GM11168 (cell line): ENCODE results near the gene FCF1.
"Not testable (repeated sequence)": the region's sequence is repeated elsewhere in the genome, so short reads cannot be mapped to it uniquely, and the experiment has no call there.

Source experiments
- in situ Hi-C: fragments of 300-500 bp; cut with MboI; formaldehyde crosslinking; loops from one replicate; pipeline ENCODE4 v1.12.0; 2022; ENCODE audit warnings: low sequenced_read_pairs; ENCODE audit not compliant: unreplicated experiment

The FCF1 gene

DNA sequence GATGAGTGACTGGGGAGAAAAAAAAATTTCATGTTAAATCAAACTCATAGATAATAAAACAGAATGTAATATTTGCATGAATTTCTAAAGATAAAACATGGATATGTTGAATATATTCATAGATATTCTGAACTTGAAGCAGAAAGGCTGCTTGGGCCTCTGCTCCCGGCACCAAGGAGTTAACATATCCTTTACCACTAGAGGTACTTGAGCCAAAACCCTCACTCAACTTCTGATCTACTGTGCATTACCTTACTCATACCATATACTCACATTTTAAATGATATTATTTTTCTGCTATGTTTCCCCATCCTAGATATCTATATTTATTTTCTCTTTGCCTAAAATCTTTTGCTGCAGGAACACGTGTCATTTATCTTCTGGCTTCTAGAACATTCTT, 15.0 kb upstream of the FCF1 start:
- in situ Hi-C loops = no loop called here

DNA sequence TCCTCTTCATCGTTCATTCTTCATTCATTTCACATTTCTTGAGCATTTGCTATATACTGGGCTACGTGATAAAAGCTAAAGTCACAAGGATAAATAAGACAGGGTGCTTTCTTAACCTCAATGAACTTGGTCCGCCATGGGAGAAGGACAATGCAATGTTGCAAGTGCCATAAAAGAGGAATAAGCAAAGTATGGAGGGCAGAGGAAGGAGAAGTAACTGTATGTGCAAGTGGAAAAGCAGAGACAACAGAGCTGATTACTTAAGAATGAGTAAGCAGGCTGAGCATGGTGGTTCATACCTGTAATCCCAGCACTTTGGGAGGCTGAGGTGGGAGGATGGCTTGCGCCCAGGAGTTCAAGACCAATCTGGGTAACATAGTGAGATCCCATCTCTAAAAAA, 14.5 kb upstream of the FCF1 start:
- in situ Hi-C loops = no loop called here

DNA sequence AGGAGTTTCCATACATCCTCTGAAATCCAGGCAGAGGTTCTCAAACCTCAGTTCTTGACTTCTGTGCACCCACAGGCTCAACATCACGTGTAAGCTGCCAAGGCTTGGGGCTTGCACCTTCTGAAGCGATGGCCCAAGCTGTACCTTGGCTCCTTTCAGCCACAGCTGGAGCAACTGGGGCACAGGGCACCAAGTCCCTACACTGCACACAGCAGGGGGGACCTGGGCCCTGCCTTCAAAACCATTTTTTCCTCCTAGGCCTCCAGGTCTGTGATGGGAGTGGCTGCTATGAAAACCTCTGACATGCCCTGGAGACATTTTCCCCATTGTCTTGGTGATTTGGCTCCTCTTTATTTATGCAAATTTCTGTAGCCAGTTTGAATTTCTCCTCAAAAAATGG, 10.7 kb upstream of the FCF1 start:
- in situ Hi-C loops = no loop called here

DNA sequence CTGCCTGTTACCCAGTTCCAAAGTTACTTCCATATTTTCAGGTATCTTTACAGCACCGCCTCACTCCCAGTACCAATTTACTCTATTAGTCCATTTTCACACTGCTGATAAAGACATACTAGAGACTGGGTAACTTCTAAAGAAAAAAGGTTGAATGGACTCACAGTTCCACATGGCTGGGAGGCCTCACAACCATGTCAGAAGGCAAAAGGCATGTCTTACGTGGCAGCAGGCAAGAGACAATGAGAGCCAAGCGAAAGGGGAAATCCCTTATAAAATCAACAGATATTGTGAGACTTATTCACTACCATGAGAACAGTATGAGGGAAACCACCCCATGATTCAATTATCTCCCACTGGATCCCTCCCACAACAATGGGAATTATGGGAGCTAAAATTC, 9.9 kb upstream of the FCF1 start:
- in situ Hi-C loops = no loop called here

DNA sequence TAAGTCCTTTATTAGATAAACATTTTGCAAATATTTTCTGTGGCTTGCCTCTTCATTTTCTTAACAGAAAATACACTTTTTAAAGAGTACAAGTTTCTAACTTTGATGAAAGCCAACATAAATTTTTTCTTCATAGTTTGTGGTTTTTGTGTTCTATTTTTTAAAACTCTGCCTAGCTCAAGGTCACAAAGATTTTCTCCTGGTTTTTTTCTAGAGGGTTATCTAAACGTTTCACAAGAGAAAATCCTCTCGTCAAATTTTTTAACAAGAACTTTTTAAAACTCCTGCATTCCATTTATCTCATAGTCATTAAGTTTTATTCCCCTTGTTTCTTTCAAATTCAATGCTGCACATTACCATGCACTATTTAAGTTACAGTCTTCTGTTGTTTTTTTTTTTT, 8.3 kb upstream of the FCF1 start:
- in situ Hi-C loops = no loop called here

DNA sequence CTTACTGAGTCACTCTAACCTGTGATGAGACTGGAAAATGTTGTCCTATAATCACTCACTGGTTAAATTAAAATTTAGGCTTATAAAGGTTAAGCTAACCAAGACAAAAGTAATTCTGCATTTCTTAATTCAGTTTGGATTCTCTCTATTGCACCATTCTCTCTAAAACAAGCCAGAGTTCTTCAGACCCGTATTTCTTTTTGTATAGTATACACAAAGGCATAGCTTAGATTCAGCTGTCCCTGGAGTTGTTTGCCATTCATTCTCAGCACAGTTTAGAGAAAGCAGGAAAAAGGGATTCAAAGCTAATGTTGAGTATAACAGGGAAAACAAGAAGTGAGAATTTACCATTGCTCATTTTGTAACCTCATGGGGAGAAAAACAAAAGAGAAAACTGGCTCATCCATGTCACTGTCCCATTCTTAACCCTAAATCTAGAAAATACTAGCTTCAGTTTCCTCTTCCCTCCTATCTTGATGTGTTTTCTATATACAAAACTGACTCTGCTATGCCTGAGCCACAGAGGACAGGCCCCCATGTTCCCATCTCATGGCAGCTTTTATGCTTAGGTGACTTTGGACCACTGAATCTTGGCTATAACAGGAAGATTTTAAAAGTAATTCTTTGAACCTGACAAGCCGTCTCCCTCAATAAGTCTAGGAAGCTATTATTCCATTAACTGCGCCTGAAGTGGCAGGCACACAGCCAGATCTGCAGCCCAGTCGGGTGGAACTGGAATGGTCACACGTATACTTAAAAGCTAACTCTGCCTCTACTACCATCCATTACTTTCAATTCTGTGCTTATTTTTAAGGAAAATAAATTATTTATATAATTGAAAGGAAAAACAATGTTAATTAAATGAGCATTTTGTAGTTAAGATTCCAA, 7.1 kb upstream of the FCF1 start:
- in situ Hi-C loops = no loop called here

DNA sequence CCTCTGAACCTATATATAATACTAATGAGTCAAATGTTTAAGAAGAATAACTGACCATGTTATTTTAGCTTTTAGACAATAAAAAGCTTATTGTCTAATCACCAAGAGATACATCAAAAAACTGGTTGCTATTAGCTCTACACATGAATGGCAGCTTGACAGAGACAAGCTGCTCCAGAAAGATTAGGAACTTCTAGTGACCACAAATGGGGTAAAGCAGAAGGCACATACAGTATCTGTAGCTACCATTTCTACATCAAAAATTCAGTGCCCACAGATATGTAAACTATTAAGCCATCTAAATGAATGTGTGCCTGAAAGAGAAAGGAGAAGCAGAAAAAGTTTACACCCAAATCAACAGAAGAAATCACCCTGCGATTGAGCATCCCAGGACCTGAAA, 2.5 kb upstream of the FCF1 start:
- in situ Hi-C loops = no loop called here

DNA sequence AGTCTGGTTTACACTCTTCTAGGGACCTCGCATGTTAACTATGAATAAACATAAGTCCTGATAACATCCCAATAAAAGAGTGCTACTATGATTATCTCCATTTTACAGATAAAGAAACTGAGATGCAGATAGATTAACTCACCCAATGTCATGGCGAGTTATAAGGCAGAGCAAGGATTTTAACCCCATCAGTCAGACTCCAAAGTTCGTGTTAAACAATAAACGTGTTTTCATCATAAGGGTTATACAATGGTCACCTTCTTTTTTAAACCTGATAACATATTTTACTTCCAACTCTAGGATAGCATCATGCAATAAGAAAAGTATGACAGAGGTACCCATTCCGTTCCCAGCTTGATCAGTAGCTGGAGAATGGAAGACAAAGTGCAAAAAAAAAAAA, 1.3 kb upstream of the FCF1 start:
- in situ Hi-C loops = no loop called here

DNA sequence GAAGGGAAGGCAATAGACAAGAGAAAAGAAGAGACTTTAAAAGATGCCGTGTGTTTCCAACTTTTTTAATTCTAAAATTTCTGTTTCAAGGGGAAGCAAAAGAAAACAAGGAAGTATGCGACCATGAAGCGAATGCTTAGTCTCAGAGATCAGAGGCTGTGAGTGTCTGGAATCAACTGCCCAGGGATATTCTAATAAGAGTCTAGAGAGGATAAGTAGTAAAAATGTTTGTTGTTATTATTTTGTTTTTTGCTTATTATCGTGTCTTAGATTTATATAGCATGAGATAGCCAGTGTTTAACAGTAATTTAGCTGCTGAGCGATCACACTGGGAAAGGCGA, 421 bp downstream of the FCF1 start:
- in situ Hi-C loops = no loop called here

DNA sequence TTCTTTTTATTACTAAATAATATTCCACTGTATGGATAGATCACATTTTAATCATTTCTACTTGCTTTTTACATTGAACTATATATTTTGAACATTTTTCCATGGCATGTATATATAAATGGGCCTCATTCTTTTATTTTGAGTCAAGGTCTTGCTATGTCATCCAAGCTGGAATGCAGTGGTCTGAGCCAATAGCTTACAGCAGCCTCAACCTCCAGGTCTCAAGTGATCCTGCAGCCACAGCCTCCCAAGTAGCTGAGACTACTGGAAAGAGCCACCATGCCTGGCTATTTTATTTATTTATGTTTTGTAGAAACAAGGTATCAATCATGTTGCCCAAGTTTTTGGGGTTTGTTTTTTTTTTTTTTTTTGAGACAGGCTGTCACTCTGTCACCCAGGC, 7.6 kb downstream of the FCF1 start:
- in situ Hi-C loops = no loop called here

DNA sequence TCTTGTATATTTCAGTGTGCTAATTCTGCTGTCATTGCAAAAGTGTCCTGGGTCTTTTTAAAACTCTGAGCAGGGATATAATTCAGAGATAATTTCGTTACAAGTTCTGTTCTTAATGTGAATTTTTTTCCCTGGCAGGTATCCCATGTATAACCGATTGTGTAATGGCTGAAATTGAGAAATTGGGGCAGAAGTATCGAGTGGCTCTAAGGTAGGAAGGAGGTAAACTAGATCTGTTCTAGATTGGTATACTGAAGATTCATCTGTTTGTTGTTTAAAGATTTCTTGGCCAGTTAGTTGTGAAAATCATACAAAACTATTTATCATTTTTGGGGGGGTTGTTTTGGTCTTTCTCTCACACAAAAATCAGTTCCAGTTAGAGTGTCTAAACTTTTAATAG, 10.2 kb downstream of the FCF1 start:
- in situ Hi-C loops = no loop called here

DNA sequence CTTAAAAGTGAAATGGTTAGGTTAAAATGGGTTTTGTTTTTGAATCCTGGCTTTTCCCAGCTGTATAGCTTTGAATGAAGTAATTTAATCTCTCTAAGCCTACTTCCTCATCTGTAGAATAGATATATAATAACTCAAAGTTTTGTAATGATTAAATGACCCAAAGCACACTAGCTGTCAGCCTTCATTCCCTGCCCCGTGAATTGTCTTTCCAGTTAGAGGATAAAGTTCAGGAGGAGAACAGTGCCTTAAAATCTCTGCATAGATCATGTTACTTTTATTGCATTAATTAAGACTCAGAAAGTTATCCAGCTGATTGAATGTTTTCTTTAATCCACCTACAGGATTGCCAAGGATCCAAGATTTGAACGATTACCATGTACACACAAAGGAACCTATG, 19.4 kb downstream of the FCF1 start:
- in situ Hi-C loops = no loop called here

DNA sequence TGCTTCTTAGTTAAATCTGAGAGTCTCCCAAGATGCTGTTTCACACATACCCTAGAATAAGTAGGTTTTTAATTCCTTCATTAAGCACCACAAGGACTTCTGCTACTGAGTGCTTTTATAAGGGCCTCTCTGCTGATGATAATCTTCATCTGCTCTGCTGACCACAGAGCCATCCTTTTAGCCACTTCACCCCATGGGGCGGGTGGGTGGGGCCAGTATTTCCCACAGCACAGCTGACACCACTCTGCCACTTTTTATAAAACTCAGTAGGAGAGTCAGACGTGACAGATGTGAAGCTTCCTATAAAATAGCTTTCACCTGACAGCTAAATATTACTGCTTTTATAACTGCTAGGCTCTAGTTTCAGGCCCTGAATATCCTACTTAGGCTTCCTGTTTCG, 20.3 kb downstream of the FCF1 start:
- in situ Hi-C loops = no loop called here

DNA sequence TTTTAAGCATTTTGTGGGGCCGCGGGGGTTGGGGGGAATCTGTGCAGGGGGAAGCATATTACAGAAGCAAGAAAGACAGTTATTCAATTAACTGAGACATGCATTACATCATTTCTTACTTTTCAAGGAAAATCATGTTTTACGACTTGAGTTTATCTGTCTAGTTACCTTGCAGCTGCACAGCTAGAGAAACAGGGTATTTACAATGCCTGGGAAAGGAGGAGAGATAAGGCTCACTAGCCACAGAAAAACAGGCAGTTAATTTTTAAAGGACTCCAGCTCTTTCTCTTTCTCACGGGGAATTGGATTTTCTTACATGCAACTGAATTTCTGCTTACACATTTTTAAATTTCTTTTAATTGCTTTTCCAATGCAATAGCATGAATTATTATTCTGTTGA, 22.2 kb downstream of the FCF1 start:
- in situ Hi-C loops = no loop called here

DNA sequence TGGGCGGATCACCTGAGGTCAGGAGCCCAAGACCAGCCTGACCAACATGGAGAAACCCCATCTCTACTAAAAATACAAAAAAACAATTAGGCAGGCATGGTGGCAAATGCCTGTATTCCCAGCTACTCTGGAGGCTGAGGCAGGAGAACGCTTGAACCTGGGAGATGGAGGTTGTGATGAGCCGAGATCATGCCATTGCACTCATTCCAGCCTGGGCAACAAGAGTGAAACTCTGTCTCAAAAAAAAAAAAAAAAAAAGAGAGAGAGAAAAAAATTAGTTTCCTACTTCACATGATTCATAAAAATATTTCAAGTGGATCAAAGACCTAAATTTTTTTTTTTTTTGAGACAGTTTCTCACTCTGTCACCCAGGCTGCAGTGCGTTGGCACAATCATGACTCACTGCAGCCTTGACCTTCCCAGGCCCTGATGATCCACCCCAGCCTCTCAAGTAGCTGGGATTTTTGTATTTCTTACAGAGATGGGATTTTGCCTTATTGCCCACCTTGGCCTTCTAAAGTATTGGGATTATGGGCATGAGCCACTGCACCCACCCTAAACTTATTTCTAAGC, 24.9 kb downstream of the FCF1 start:
- in situ Hi-C loops = no loop called here

DNA sequence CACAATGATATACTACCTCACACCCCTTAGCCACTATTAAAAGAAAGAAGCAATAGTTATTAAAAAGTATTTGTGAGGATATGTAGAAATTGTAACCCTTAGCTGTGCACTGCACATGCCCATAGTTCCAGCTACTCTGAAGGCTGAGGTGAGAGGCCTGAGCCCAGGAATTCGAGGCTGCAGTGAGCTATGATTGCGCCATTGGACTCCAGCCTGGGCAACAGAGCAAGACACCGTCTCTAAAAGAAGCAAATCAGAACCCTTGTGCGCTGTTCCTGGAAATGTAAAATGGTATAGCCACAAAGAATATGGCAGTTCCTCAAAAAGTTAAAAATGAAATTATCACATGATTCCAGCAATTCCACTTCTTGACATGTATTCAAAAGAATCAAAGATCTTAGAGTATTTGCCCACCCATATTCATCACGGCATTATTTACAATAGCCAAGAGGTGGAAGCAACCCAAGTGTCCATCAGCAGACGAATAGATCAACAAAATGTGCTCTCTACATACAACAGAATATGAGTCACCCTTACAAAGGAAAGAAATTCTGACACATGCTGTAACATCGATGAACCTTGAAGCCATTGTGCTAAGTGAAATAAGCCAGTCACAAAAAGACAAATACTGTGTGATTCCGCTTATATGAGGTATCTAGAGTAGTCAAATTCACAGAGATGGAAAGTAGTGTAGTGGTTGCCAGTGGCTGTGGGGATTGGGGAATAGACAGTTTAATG, 26.5 kb downstream of the FCF1 start:
- in situ Hi-C loops = no loop called here

DNA sequence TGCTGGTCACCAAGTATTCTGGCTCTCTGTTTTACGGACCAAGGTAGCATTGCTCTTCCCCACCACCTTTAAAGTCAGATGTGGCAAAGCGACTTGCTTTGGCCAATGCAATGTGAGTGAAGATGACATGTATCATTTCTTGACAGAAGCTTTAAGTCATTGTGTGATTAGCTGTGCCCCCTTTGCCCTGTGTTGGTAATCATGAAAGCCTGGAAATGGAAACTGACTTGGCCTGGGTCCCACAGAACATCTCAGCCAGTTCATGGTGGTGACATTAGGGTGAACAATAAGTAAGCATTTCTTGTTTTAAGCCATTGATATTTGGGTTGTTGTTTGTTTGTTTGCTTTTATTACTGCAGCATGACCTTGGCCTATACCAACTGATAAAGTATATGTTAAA, 34.3 kb downstream of the FCF1 start:
- in situ Hi-C loops = no loop called here

DNA sequence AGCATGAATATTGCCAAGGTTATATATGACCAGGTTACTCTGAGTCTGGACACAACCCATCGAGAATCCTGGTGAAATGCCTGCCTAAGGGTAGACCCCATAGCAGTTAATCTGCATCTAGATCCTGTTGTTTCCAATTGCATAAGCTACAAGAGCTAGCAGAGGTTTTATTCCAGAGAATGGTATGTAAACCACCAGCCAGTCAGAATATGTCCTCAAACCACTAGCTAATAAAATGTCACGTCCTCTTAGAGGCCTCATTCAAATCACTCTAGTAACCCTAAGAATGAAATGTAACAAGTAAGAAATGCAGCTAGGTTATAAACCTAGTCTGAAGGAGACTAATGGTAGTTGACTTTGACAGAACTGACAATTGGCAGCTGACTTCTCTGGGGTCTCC, 41.2 kb downstream of the FCF1 start:
- in situ Hi-C loops = no loop called here

DNA sequence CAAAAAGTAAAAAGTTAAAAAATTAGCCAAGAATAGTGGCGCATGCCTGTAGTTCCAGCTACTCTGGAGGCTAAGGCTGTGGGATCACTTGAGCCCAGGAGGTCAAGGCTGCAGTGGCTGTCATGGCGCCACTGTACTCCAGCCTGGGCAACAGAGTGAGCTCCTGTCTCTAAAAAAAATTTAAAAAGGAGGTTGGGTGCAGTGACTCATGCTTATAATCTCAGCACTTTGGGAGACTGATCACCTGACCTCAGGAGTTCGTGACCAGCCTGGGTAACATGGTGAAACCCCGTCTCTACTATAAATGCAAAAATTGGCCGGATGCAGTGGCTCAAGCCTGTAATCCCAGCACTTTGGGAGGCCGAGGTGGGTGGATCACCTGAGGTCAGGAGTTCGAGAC, 42.0 kb downstream of the FCF1 start:
- in situ Hi-C loops = no loop called here

DNA sequence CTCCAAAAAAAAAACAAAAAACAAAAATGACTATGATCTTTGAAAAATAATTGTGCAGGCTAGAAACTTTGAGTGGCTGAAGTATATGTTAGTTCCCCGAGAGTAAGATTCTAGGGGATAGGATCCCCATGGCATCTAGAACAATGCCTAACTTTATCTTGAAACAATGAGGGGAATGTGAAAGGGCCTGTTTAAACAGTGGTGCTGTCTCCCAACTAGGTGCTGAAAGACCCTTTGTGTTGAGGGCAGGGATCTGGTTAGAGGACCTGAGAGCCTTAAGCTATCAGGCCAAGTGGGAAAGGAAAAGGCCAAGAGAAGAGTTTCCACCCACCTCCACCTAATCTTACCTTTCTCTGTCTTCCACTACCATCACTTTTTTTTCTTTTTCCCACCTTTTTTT, 43.4 kb downstream of the FCF1 start:
- in situ Hi-C loops = no loop called here

DNA sequence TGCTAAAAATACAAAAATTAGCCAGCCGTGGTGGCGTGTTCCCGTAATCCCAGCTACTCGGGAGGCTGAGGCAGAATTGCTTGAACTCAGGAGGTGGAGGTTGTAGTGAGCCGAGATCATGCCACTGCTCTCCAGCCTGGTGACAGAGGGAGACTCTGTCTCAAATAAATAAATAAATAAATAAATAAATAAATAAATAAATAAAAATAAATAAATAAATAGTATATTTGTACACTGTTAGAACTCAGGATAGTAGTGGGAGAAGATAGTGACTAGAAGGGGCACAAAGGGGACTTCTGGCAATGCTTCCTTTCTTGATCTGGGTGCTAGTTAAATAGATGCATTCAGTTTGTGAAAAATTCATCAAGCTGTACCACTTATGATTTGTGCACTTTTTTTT, 45.6 kb downstream of the FCF1 start:
- in situ Hi-C loops = not testable (repeated sequence)
